Panc1 (cell line): Measurements from ENCODE around the gene MAP3K1. TPM values are rescaled to one million over a fixed set of nuclear protein-coding genes. Genes with fewer than 3 reads are reported as not detected.

Experiments
- ATAC-seq: fragments of 200-7000 bp; cut with Tn5 transposase; 2 replicates; pipeline ENCODE4 v1.9.1; 2020; ENCODE audit warnings: mild to moderate bottlenecking, moderate library complexity
- BruUV-seq: library from RNA; stranded (reverse); fragments of 400-500 nt; replicated peaks from 2 replicates; lab custom pipeline; 2021; lab: Mats Ljungman, UMichigan
- CTCF ChIA-PET: fragments of 300-600 bp; sonication (Branson Sonifier 250); formaldehyde crosslinking; loops from one replicate; lab custom pipeline; 2022; ENCODE audit warnings: antibody characterized with exemption; lab: Charles Lee
- POLR2A ChIA-PET: fragments of 300-600 bp; sonication (Branson Sonifier 250); formaldehyde crosslinking; loops from one replicate; lab custom pipeline; 2022; ENCODE audit warnings: antibody characterized with exemption; lab: Charles Lee
- DNase-seq: peaks from one replicate; pipeline ENCODE4 v3.0.0-alpha.2; 2010; ENCODE audit warnings: low read depth, low spot score
- H3K27ac ChIP-seq: 2 replicates; pipeline ENCODE4 v1.5.1; 2011; ENCODE audit warnings: mild to moderate bottlenecking, low read length, inconsistent platforms
- H3K27me3 ChIP-seq: fragments of 200-500 bp; sonication (Bioruptor generic); 2 replicates; pipeline ENCODE4 v1.6.0; 2014; ENCODE audit warnings: low read length, inconsistent platforms; ENCODE audit not compliant: control insufficient read depth, insufficient read depth
- H3K36me3 ChIP-seq: fragments of 200-500 bp; sonication (Bioruptor generic); 2 replicates; pipeline ENCODE4 v1.5.1; 2014; ENCODE audit warnings: inconsistent platforms, mild to moderate bottlenecking, low read length, moderate library complexity; ENCODE audit not compliant: control insufficient read depth, insufficient read depth
- H3K4me1 ChIP-seq: 2 replicates; pipeline ENCODE4 v1.5.1; 2011; ENCODE audit warnings: inconsistent platforms, mild to moderate bottlenecking, low read length, moderate library complexity; ENCODE audit not compliant: control insufficient read depth, insufficient read depth
- H3K4me3 ChIP-seq, 2 experiments: 2 replicates each; pipeline ENCODE4 v1.5.1; 2011 to 2012; ENCODE audit warnings: low read depth in 2 of 2, low read length in 2 of 2, mild to moderate bottlenecking in 2 of 2, inconsistent platforms in 1 of 2, moderate library complexity in 1 of 2
- H3K9me3 ChIP-seq: fragments of 200-500 bp; sonication (Bioruptor generic); 2 replicates; pipeline ENCODE4 v1.5.1; 2014; ENCODE audit warnings: low read depth, mild to moderate bottlenecking, inconsistent platforms, low read length, moderate library complexity; ENCODE audit not compliant: control insufficient read depth, insufficient read depth
- CTCF ChIP-seq: fragments of 450-650 bp; IDR thresholded peaks from 2 replicates; pipeline ENCODE4 v1.5.1; 2017; ENCODE audit warnings: mild to moderate bottlenecking
- POLR2AphosphoS5 ChIP-seq: IDR thresholded peaks from 2 replicates; pipeline ENCODE4 v1.6.1; 2012; ENCODE audit warnings: mild to moderate bottlenecking, low read depth, low read length, moderate library complexity
- REST ChIP-seq, 2 experiments: IDR thresholded peaks; 2 replicates each; pipeline ENCODE4 v1.6.1; 2011 to 2012; ENCODE audit warnings: low read depth in 2 of 2, control low read depth in 1 of 2, low read length in 1 of 2, mild to moderate bottlenecking in 1 of 2, moderate library complexity in 1 of 2; ENCODE audit not compliant: insufficient read depth in 1 of 2
- SIN3A ChIP-seq: IDR thresholded peaks from 2 replicates; pipeline ENCODE4 v1.6.1; 2012; ENCODE audit warnings: low read depth, mild to moderate bottlenecking, low read length, moderate library complexity, borderline replicate concordance; ENCODE audit not compliant: insufficient read depth
- TCF7L2 ChIP-seq: IDR thresholded peaks from 2 replicates; pipeline ENCODE4 v1.6.1; 2011; ENCODE audit warnings: mild to moderate bottlenecking, low read depth, low read length, inconsistent platforms
- in situ Hi-C: cut with HindIII; loops from 2 replicates; pipeline ENCODE4 v1.10.0; 2016; ENCODE audit warnings: low sequenced_read_pairs, low pct_unique_long_range_greater_than_20kb
- intact Hi-C: fragments of 100-400 bp; cut with micrococcal nuclease; formaldehyde crosslinking; loops from one replicate; pipeline ENCODE4 v1.10.0; 2022; ENCODE audit not compliant: unreplicated experiment
- total RNA-seq: library from RNA; stranded (reverse); gene quantifications from one replicate; pipeline ENCODE4 v1.2.1, GENCODE V29; 2021; ENCODE audit not compliant: unreplicated experiment

The MAP3K1 gene
- total RNA-seq, 1 experiment from 2014 or later = 6.2 TPM

GRCh38 chr5:56812110-56812509 lies 3.2 kb upstream of the MAP3K1 start:
- no peaks in the 10 kb centered on the region for H3K9me3 ChIP-seq
- in situ Hi-C loops (no loop called here), intact Hi-C loops (loop anchor here (10.0 kb wide), 1 partner anchor 327 kb away; no protein-coding TSS in a partner anchor)
- no peaks in the 10 kb centered on the region; the same call in 1 of the 2 replicates for H3K27me3 ChIP-seq
- POLR2A ChIA-PET = no interaction called here
- BruUV-seq = no TSS peak
- ATAC-seq = no peak
- no peaks in the 10 kb centered on the region for H3K36me3 ChIP-seq
- no peak overlapping the region for H3K4me3 ChIP-seq
- no peak for DNase-seq
- TF ChIP-seq POLR2AphosphoS5 (no peak), REST (IDR thresholded peaks at IDR 0.05; ENCODE audit: insufficient read depth in 1 of 2, low read depth in 2 of 2, low read length in 1 of 2) (no peak), TCF7L2 (no peak), SIN3A (no peak), CTCF (no peak)
- CTCF ChIA-PET = no interaction called here
- peaks cover 2% of the 10 kb centered on the region; the same call in 1 of the 2 replicates for H3K4me1 ChIP-seq
- no peak overlapping the region for H3K27ac ChIP-seq

GRCh38 chr5:56813302-56813701 lies 2.0 kb upstream of the MAP3K1 start:
- ATAC-seq (no peak), DNase-seq (no peak)
- Histone ChIP-seq H3K36me3 (no peaks in the 10 kb centered on the region), H3K4me1 (peaks cover 9% of the 10 kb centered on the region; the same call in 1 of the 2 replicates), H3K9me3 (no peaks in the 10 kb centered on the region), H3K27me3 (no peaks in the 10 kb centered on the region; the same call in 1 of the 2 replicates), H3K4me3 (no peak overlapping the region), H3K27ac (no peak overlapping the region)
- in situ Hi-C loops = no loop called here
- CTCF ChIA-PET = no interaction called here
- TF ChIP-seq TCF7L2 (no peak), SIN3A (no peak), REST (IDR thresholded peaks at IDR 0.05; ENCODE audit: insufficient read depth in 1 of 2, low read depth in 2 of 2, low read length in 1 of 2) (no peak), CTCF (no peak), POLR2AphosphoS5 (no peak)
- intact Hi-C loops = loop anchor here (10.0 kb wide), 1 partner anchor 329 kb away; no protein-coding TSS in a partner anchor
- no TSS peak for BruUV-seq
- POLR2A ChIA-PET = no interaction called here
